DOHH2 (cell line): ENCODE data around the gene SYTL2.

Experiments
- H3F3A ChIP-seq: fragments of 200-600 bp; sonication (generic), shearing (Covaris generic); 2 replicates; pipeline ENCODE4 v1.6.0; 2016; ENCODE audit warnings: antibody characterized with exemption, mild to moderate bottlenecking; ENCODE audit not compliant: control insufficient read depth, insufficient read depth
- H3K27ac ChIP-seq: fragments of 200-600 bp; sonication (generic); 2 replicates; pipeline ENCODE4 v1.5.1; 2014; ENCODE audit warnings: low read depth, mild to moderate bottlenecking, low read length, moderate library complexity
- H3K27me3 ChIP-seq: fragments of 200-600 bp; sonication (generic); 2 replicates; pipeline ENCODE4 v1.6.1; 2014; ENCODE audit warnings: mild to moderate bottlenecking, low read length, mixed read lengths; ENCODE audit not compliant: control insufficient read depth
- H3K36me3 ChIP-seq: fragments of 200-600 bp; sonication (generic); 2 replicates; pipeline ENCODE4 v1.6.1; 2014; ENCODE audit warnings: mild to moderate bottlenecking, low read length, moderate library complexity, mixed read lengths; ENCODE audit not compliant: control insufficient read depth
- H3K4me1 ChIP-seq: fragments of 200-600 bp; sonication (generic); 2 replicates; pipeline ENCODE4 v1.6.1; 2014; ENCODE audit warnings: mild to moderate bottlenecking, low read length, mixed read lengths; ENCODE audit not compliant: control insufficient read depth
- H3K4me2 ChIP-seq: fragments of 200-600 bp; sonication (generic); 2 replicates; pipeline ENCODE4 v1.6.0; 2014; ENCODE audit warnings: mild to moderate bottlenecking, low read length, moderate library complexity
- H3K4me3 ChIP-seq: fragments of 200-600 bp; sonication (generic); 2 replicates; pipeline ENCODE4 v1.5.1; 2014; ENCODE audit warnings: mild to moderate bottlenecking, low read length, mixed read lengths
- H3K79me2 ChIP-seq: fragments of 200-600 bp; sonication (generic); 2 replicates; pipeline ENCODE4 v1.6.1; 2014; ENCODE audit warnings: mild to moderate bottlenecking, low read length, mixed read lengths; ENCODE audit not compliant: control insufficient read depth
- H3K9me2 ChIP-seq: fragments of 200-600 bp; sonication (generic); replicated peaks from 2 replicates; pipeline ENCODE4 v1.6.1; 2014; ENCODE audit warnings: mild to moderate bottlenecking, low read length, mixed read lengths; ENCODE audit not compliant: control insufficient read depth
- H3K9me3 ChIP-seq: fragments of 200-600 bp; sonication (generic); 2 replicates; pipeline ENCODE4 v1.6.1; 2014; ENCODE audit warnings: antibody characterized with exemption, low read length, mixed read lengths; ENCODE audit not compliant: control insufficient read depth, insufficient read depth
- H4K20me1 ChIP-seq: fragments of 200-600 bp; sonication (generic); 2 replicates; pipeline ENCODE4 v1.6.0; 2014; ENCODE audit warnings: low read depth, mild to moderate bottlenecking, antibody characterized with exemption, low read length, moderate library complexity; ENCODE audit not compliant: control insufficient read depth, insufficient read depth
- CTCF ChIP-seq: fragments of 200-600 bp; sonication (generic); IDR thresholded peaks from one replicate; pipeline ENCODE4 v1.5.1; 2014; ENCODE audit warnings: antibody characterized with exemption, mild to moderate bottlenecking, low read depth, low read length; ENCODE audit not compliant: poor library complexity, severe bottlenecking
- EZH2phosphoT487 ChIP-seq: fragments of 200-600 bp; sonication (generic); IDR thresholded peaks from 2 replicates; pipeline ENCODE4 v1.6.1; 2017; ENCODE audit warnings: borderline replicate concordance, mild to moderate bottlenecking, antibody characterized with exemption, low read length, moderate library complexity, mixed read lengths

Gene SYTL2

GRCh38 chr11:85647604-85648299, 163.2 kb downstream of the SYTL2 start, which contains the start of gene TMEM126A:
TMEM126A (plus strand) TSS chr11:85647967; CDS start chr11:85650256, 2,289 bp downstream.
- H3K4me2 ChIP-seq: peak within 1 kb of the TSS; percentile 70
- H3K4me1 ChIP-seq: peaks cover 26% of the 10 kb centered on the region
- H3K4me3 ChIP-seq: peak within 1 kb of the TSS; percentile 73
- H3K79me2 ChIP-seq: peaks cover 29% of the 10 kb centered on the region
- H3K9me3 ChIP-seq: no peaks in the 10 kb centered on the region
- peaks cover 5% of the 10 kb centered on the region; the same call in 1 of the 2 replicates for H3K27me3 ChIP-seq
- no peaks in the 10 kb centered on the region for H3K9me2 ChIP-seq
- H3K36me3 ChIP-seq: peaks cover 13% of the 10 kb centered on the region
- H3F3A ChIP-seq: peaks cover 11% of the 10 kb centered on the region; the same call in 1 of the 2 replicates
- peak within 1 kb of the TSS; percentile 32 for H3K27ac ChIP-seq
- no peak for TF ChIP-seq CTCF
- TF ChIP-seq EZH2phosphoT487: no peak
- no peaks in the 10 kb centered on the region; the same call in 1 of the 2 replicates for H4K20me1 ChIP-seq

- no peaks in the 10 kb centered on the region for H3K9me2 ChIP-seq
- H3K79me2 ChIP-seq: peaks cover 29% of the 10 kb centered on the region
- TF ChIP-seq CTCF: no peak
- no peak for TF ChIP-seq EZH2phosphoT487
- H3K4me1 ChIP-seq: peaks cover 26% of the 10 kb centered on the region
- peak overlapping the region; percentile 73 for H3K4me3 ChIP-seq
- peaks cover 7% of the 10 kb centered on the region; the same call in 1 of the 2 replicates for H3F3A ChIP-seq
- H3K9me3 ChIP-seq: no peaks in the 10 kb centered on the region
- peak overlapping the region; percentile 32 for H3K27ac ChIP-seq
- peak overlapping the region; percentile 70 for H3K4me2 ChIP-seq
- H3K36me3 ChIP-seq: peaks cover 13% of the 10 kb centered on the region
- H3K27me3 ChIP-seq: peaks cover 11% of the 10 kb centered on the region
- no peaks in the 10 kb centered on the region; the same call in 1 of the 2 replicates for H4K20me1 ChIP-seq
Observed at GRCh38 chr11:85647078-85647477, 163.9 kb downstream of the SYTL2 start.
